GM13977 (cell line): ENCODE data around the gene SORBS2.

ENCODE experiments used
- DNase-seq: peaks from one replicate; pipeline ENCODE4 v3.0.0; 2012; ENCODE audit warnings: low spot score
- in situ Hi-C: fragments of 300-500 bp; cut with MboI; formaldehyde crosslinking; loops from one replicate; pipeline ENCODE4 v1.12.0; 2022; ENCODE audit warnings: low sequenced_read_pairs, low pct_unique_long_range_greater_than_20kb, mixed read lengths, inconsistent platforms; ENCODE audit not compliant: unreplicated experiment
- TF ChIP-seq, protein P1 (sequence below): IDR thresholded peaks from 2 replicates; pipeline ENCODE4 v1.5.1; 2012; ENCODE audit warnings: mild to moderate bottlenecking, control low read depth; ENCODE audit not compliant: insufficient read depth; ENCODE audit errors: extremely low read depth, missing control alignments

SORBS2 gene

DNA sequence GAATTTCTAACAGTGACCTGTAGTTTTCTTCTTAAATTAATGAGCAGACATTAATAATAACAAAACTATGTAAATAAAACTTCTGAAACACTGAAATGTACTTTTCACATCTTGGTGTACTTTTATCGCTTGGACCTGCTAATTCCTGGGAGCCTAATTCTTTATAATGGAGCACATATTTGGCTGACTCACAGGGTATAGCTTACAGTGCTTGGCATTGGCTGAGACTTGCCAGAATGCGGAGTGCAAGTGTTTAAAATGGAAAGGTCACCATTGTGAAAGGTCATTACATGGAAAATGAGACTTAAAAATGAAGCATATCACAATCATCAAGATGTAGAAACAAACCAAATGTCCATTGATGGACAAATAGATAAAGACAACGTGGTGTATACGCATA, 139.4 kb downstream of the SORBS2 start:
- TF ChIP-seq, protein P1, sequence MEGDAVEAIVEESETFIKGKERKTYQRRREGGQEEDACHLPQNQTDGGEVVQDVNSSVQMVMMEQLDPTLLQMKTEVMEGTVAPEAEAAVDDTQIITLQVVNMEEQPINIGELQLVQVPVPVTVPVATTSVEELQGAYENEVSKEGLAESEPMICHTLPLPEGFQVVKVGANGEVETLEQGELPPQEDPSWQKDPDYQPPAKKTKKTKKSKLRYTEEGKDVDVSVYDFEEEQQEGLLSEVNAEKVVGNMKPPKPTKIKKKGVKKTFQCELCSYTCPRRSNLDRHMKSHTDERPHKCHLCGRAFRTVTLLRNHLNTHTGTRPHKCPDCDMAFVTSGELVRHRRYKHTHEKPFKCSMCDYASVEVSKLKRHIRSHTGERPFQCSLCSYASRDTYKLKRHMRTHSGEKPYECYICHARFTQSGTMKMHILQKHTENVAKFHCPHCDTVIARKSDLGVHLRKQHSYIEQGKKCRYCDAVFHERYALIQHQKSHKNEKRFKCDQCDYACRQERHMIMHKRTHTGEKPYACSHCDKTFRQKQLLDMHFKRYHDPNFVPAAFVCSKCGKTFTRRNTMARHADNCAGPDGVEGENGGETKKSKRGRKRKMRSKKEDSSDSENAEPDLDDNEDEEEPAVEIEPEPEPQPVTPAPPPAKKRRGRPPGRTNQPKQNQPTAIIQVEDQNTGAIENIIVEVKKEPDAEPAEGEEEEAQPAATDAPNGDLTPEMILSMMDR, result no peak
- DNase-seq, result no peak
- in situ Hi-C loops, result no loop called here

DNA sequence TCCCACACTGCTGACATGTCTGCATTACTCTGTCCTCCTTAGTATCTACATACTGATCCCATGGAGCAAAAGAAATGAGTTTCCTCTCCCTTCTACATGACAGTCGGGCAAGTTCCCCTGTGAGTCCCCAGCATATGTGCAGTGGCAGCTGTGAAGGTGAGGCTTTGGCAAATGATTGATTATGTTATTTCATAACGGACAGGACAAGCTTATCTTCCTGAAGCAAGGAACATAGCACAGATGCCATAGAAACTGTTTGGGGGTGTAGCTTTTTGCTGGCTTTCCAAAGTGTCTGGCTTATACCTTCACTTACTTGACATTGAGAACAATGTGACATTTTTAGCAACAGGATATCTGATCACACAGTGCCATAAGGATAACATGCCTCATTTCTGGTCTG, 139.8 kb downstream of the SORBS2 start:
- no peak for DNase-seq
- TF ChIP-seq, protein P1, result no peak
- in situ Hi-C loops, result no loop called here

DNA sequence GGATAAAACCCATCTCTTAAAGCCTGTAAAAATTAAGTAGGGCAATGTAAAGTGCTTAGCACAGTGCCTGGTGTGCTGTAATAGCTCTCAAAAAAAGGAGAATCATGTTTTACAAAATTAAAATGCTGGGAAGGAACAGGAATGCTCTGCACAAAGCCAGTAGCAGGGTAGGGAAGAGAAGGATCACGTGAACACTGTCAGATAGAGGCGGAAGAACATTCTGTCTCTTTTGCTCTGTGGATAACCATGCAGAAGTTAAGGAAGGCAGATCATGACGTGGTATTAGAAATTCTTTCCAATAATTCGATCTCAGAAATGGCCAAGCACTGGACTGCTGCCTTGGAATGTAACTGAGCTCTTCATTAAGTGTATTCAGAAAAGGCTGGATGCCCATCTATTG, 140.5 kb downstream of the SORBS2 start:
- TF ChIP-seq, protein P1, result no peak
- no peak for DNase-seq
- in situ Hi-C loops, result no loop called here

DNA sequence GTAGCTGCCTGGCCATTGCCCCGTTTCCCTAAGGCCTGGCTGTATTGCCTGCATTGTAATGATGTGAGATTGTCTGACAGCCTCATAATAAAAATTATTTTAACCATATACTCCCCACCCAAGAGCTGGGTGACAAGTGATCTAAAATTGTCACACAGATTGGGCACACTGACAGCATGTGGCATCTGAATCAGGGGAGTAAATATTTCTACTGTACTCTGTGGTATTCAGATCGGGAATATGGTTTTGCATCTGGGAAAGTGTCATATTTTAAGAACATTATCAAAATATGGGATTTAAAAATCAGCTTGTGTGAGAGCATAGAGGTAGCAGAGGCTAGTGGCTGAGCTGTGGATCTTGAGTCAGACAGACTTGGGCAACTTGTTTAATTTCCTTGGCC, 140.9 kb downstream of the SORBS2 start:
- in situ Hi-C loops, result no loop called here
- DNase-seq, result no peak
- TF ChIP-seq, protein P1, result no peak

DNA sequence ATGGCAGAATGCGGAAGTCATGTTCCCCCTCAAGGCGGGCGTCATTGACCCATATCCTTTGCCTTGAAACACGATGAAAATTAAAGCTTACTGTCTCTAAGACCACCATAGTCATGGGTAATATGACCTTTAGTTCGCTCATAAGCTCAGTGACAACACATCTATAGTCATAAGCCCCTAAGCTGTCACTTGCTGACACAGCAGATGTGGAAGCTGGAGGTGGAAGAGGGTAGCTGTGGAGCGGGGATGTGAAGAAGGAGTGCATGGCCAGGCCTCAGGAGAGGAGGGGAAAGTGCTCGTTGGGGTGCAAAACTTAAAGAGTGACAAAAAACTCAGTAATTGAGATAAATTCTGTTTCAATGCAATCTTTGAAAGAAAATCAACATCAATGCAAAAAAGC, 142.7 kb downstream of the SORBS2 start:
- in situ Hi-C loops, result no loop called here
- TF ChIP-seq, protein P1, result no peak
- DNase-seq, result no peak

DNA sequence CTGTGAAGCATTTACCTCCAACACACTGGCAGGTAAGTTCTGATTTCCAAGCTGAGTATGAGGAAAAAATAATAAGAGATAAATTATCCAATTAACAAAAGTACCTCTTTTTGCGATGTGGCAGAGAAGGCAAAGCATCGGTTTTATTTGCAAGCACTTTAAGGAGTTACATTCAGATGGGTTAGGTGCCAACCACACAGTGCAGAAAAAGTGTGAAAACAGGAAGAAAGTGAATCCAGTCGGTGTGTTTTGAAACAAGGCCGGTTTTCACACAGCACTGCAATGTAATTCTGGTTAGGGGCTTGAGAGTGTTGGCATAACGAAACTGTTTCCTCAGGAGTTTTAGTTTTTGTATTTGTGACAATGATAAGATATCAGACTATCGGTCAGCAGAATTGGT, 145.8 kb downstream of the SORBS2 start:
- no peak for DNase-seq
- TF ChIP-seq, protein P1, result no peak
- in situ Hi-C loops, result no loop called here

DNA sequence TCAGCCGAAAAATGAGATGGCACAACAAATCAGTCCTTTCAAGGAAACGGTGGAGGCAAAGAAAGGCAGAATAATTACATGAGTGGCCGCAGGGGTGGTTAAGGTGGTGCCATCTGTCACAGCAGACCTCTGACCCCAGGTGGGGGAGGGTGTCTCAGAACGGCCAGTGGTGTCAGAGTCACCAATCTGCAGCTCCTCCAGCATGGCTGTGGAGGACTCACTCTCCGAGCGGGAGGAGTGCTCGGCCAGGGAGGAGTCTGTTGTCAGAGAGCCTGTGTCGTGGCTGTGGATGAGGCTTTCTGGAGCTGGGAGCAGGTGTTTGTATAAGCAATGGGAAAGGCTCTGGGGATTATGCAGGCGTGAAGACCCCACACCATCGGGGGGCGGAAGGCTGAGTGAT, 146.3 kb downstream of the SORBS2 start:
- DNase-seq, result no peak
- in situ Hi-C loops, result no loop called here
- TF ChIP-seq, protein P1, result no peak
